ENCODE data around the gene ITPR1. TPM values are rescaled to one million over a fixed set of nuclear protein-coding genes. Genes with fewer than 3 reads are reported as not detected.
"Not testable (repeated sequence)": the region's sequence is repeated elsewhere in the genome, so short reads cannot be mapped to it uniquely, and the experiment has no call there.

Gene ITPR1
- total and polyA plus RNA-seq, 2 of the 4 experiments (the other 2 are of a cell fraction): 1.8 to 5.7 TPM

DNA sequence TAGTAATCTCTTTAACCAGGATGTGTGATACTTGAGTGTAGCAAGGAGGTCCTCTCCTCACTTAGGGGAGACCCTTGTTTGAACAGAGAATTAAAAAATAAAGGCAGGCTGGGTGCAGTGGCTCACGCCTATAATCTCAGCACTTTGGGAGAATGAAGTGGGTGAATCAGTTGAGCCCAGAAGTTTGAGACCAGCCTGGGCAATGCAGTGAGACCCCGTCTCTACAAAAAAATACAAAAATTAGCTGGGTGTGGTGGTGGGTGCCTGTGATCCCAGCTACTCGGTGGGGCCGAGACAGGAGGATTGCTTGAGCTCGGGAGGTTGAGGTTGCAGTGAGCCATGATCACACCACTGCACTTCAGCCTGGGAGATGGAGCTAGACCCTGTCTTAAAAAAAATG, 105.1 kb downstream of the ITPR1 start:
- dilution Hi-C loops (cut with HindIII; ENCODE audit: low sequenced_read_pairs, unreplicated experiment); H3K36me3 ChIP-seq (ENCODE audit: control insufficient read depth, insufficient read depth, low read length); H3K4me2 ChIP-seq (ENCODE audit: low read depth, low read length); H4K20me1 ChIP-seq (ENCODE audit: insufficient read depth, low read length); H3K27me3 ChIP-seq (ENCODE audit: control insufficient read depth, insufficient read depth, low read length); H3K27ac ChIP-seq (ENCODE audit: insufficient read depth, low read length); ATAC-seq (ENCODE audit: low read depth); H2BK15ac ChIP-seq (ENCODE audit: low read depth, low read length); H3K56ac ChIP-seq (ENCODE audit: extremely low read depth, insufficient read depth, low read length); CTCF ChIA-PET; H2AK5ac ChIP-seq (ENCODE audit: low read depth, low read length); H2AK9ac ChIP-seq (replicated peaks; ENCODE audit: low read depth, low read length, poor library complexity); H4K5ac ChIP-seq (ENCODE audit: low read depth, low read length); H3K14ac ChIP-seq (replicated peaks; ENCODE audit: low read depth, low read length); H4K8ac ChIP-seq (ENCODE audit: low read depth in 2 of 2, low read length in 2 of 2); H3K4me3 ChIP-seq (ENCODE audit: insufficient read depth, low read depth, low read length); H3K9me3 ChIP-seq (ENCODE audit: control insufficient read depth, insufficient read depth, low read length); H3K9me1 ChIP-seq (ENCODE audit: insufficient read depth, low read length); H2AFZ ChIP-seq (replicated peaks; ENCODE audit: low read length, poor library complexity); H4K91ac ChIP-seq (ENCODE audit: insufficient read depth, low read depth, low read length); in situ Hi-C loops (cut with MboI; ENCODE audit: low sequenced_read_pairs); H3K9ac ChIP-seq (ENCODE audit: low read depth, low read length); POLR2A ChIA-PET (ENCODE audit: unreplicated experiment); H3K23ac ChIP-seq (ENCODE audit: low read depth, low read length); H3K4ac ChIP-seq (ENCODE audit: low read depth, low read length); H2BK5ac ChIP-seq (ENCODE audit: low read depth, low read length, poor library complexity, severe bottlenecking); intact Hi-C loops (cut with micrococcal nuclease); BruUV-seq (replicated peaks); H2BK120ac ChIP-seq (ENCODE audit: low read depth, low read length); H3K79me1 ChIP-seq (ENCODE audit: low read depth in 1 of 2, low read length in 2 of 2); H2BK20ac ChIP-seq (ENCODE audit: low read depth, low read length); H3K4me1 ChIP-seq (ENCODE audit: control insufficient read depth, insufficient read depth, low read length); H3K18ac ChIP-seq (ENCODE audit: low read depth, low read length); DNase-seq: not testable (repeated sequence)
- 82% methylated on average over 4 of the region's 5 CpGs; no CpG with 5 or more reads in 1 of the 2 experiments for WGBS, 2 experiments (ENCODE audit: extremely low coverage in 2 of 2, insufficient read length in 1 of 2)
